SK-N-DZ (cell line): ENCODE measurements around the gene SPINK7. TPM values are rescaled to one million over a fixed set of nuclear protein-coding genes. Genes with fewer than 3 reads are reported as not detected.
"Not testable (repeated sequence)": the region's sequence is repeated elsewhere in the genome, so short reads cannot be mapped to it uniquely, and the experiment has no call there.

Source experiments
- DNase-seq: peaks from one replicate; pipeline ENCODE4 v3.0.0-alpha.2; 2015; ENCODE audit warnings: low spot score
- polyA plus RNA-seq, 2 experiments: library from polyadenylated mRNA; depleted of rRNA; stranded (reverse); fragments of >200 nt; gene quantifications; 2 replicates each; pipeline ENCODE4 v1.2.3, GENCODE V29; 2014

Gene SPINK7
- not detected in 2 replicates for polyA plus RNA-seq (2014; cell fraction: cytosol; rRNA removed)
- polyA plus RNA-seq (2014; cell fraction: nucleus; rRNA removed) = not detected in 2 replicates

DNA sequence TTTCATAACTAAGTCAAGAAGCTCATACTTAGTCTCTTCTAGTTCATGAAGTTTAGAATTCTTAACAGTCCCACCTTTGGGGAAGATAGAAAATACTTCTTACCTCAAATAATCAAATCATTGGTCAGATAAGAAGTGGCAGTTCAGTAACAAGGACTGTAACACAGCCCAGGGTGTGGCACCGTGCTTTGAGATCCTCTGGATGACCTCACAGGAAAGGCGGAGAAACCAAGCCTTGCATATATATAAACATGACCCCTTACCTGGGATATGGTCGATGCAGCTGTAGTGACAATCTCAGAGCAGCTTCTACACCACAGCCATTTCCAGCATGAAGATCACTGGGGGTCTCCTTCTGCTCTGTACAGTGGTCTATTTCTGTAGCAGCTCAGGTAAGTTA is at the start of gene SPINK7:
SPINK7 (plus strand) TSS at position 271 of the 400 bp plus-strand sequence; CDS start at position 332, 61 bp downstream.
- no peak for DNase-seq

DNA sequence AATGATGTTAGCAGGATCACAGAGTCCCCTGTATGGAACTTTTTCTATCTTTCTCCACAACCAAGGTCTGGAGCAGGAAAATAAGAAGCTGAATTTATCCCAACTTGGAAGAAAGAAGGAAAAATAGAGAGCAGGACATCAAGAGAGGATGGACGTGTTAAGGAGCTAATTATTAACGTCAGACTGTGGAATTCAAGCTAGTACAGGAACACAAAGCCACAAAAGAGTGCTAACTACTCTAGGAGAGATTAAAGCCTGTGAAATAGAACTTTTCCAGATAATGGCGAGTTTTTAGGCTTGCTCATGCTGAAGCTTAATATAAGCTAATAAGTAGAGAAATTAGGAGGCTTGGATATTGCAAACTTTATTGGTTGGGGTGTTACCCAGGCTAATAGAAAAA is 44.3 kb upstream of the SPINK7 start:
- DNase-seq = no peak

DNA sequence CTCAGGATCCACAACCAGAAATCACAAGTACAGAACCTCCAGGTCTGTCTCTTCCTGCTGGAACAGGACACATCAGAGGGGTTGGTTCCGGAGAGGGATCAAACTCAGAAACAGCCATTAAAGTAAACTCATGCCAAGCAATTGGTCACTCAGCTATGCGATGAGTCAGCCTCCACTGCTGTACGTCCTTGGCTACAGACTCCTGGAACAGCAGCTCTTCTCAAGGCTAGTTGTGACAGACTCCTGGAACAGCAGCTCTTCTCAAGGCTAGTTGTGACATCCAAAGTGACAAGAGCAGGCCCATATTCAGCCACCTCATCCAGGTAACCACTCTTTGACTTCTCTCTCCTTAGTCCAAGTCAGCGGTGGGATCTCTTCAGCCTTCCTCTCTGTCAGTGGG is 43.7 kb upstream of the SPINK7 start, which contains the start of gene SPINK13:
SPINK13 (plus strand) TSS at position 229 of the 400 bp plus-strand sequence. CDS start 1,279 bp downstream, outside the sequence.
- no peak for DNase-seq

DNA sequence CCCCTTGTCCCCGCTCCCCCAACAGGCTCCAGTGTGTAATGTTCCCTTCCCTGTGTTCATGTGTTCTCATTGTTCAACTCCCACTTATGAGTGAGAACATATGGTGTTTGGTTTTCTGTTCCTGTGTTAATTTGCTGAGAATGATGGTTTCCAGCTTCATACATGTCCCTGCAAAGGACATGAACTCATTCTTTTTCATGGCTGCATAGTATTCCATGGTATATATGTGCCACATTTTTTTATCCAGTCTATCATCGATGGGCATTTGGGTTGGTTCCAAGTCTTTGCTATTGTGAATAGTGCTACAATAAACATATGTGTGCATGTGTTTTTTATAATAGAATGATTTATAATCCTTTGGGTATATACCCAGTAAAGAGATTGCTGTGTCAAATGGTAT is 37.1 kb upstream of the SPINK7 start:
- DNase-seq = not testable (repeated sequence)

DNA sequence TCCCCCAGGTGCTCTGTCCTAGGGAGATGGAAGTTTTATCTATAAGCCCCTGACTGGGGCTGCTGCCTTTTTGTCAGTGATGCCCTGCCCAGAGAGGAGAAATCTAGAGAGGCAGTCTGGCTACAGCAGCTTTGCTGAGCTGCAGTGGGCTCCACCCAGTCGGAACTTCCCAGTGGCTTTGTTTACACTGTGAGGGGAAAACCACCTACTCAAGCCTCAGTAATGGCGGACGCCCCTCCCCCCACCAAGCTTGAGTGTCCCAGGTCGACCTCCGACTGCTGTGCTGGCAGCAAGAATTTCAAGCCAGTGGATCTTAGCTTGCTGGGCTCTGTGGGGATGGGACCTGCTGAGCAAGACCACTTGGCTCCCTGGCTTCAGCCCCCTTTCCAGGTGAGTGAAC is 31.3 kb upstream of the SPINK7 start:
- DNase-seq = not testable (repeated sequence)

DNA sequence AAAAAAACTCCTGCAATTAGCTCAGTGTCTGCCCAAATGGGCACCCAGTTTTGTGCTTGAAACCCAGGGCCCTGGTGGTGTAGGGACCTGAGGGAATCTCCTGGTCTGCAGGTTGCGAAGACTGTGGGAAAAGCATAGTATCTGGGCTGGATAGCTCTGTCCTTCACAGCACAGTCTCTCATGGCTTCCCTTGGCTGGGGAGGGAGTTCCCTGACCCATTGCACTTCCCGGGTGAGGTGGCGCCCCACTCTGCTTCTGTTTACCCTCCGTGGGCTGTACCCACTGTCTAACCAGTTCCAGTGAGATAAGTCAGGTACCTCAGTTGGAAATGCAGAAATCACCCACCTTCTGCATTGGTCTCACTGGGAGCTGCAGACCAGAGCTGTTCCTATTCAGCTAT is 30.9 kb upstream of the SPINK7 start:
- not testable (repeated sequence) for DNase-seq

DNA sequence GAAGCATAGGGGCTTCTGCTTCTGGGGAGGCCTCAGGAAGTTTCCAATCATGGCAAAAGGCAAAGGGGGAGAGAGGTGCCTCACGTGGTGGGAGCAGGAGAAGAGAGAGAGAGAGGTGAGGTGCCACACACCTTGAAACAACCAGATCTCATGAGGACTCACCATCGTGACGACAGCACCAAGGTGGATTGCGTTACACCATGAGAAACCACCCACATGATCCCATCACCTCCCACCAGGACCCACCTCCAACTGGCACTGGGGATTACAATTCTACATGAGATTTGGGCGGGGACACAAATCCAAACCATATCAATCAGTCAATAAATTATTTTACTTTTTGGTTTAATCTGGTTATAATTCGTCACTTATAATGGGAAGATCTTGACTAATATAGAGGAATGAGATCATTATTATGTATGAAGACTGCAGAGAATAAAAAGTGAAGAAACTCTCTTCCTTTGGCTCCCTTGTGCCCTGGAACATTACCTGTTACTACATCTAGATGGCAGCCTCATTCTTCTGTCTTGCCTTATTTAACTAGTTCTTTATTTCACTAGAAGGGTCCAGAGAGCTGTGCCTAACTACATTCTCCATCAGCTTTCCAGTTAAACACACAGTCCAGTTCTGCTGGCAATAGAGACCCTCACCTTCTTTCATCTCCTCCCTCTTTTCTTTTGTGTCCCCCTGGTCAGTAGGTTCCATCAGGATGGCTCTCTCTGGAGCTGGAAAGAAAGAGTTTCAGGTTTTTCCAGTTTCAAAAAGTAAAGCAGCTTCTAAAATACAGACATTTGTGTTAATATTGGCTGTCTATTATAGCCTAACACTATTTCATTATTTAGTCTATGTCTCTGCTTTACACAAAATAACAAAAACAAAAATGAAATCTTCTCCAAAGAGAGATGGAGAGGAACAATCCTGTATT is 21.7 kb upstream of the SPINK7 start:
- DNase-seq = peak; percentile 12

DNA sequence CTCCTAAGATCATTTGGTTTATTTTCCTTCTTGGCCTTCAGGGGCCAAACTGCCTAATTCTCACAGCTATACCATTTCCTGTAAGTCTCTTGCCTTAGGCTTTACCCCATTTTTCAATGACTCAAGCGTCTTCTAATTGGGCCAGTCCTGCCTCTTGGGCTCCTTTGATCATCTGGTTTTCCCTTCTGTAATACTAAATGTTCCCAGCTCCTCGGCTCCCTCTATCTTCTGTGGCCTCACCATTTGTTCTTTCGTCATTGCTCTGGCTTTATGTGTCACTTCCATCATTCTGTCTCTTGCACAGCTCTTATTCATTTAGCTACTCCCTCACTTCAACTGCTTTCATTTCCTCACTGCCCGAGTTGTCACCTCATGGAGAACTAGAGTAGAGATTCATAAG is 14.5 kb upstream of the SPINK7 start:
- DNase-seq = no peak

DNA sequence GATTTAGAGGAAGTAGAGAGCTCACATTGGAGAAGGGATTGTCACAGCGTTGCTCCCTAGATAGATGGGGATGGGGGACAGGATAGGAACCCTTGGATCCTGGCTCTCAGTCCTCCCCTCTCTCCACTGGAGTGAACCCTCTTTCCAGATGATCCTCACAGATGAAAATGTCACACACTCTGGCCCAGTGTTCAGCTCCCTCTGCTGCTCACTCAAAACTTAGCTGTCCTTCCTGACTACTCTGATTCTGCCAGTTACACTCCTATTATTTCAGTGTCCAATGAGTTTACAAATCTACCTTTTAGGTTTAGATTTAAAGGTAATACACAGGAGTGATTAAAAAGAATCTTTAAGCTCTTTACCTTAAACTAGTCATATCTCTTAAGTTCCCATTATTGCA is 5.8 kb upstream of the SPINK7 start:
- DNase-seq = no peak

DNA sequence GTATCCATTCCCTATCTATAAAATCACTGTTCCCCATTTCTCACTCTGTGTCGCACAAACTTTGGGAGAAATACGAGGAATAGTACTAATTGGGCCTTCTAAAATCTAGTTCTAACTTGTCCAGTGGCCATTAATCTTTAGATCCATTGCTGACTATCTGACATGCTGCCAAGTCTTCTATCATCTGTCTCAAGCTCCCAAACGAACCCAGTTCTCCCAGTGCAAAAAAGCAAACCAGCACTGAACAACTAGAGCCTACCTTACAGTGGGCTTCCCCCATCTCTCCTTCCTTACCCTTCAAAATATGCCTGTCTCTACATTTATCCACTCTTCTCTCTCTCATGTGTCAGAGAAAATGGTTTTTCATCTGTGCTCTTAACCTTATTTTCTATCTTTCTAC is 3.2 kb upstream of the SPINK7 start:
- DNase-seq = no peak

DNA sequence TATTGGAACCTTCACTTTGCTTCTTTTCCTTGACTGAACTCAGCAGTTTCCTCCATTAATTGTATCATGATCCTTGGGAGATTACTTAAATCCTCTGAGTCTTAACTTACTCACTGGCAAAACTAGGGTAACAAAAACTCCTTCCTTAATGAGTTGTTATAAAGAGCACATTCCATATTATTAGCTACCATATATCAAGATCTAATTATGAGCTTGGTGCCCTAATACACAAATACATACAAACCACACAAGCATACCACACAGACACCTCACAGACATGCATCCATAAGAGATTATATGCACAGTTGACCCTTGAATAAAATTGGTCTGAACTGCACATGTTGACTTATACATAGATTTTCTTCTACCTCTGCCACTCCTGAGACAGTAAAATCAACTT is 2.5 kb upstream of the SPINK7 start:
- no peak for DNase-seq

DNA sequence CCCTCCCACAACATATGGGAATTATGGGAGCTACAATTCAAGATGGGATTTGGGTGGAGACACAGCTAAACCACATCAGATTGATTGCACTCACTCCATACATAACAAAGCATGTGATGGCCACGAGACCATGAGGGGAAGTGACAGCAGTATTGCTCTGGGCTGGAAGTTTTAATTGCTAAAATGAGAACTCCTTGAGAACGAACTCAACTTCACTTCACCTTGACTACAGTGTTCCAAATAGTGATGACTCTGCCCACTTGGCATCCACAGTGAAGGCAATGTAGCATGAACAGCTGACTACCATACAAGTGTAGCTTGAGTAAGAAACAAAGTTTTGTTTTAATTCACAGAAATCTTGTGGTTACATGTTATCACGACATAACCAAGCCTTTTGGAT is 739 bp upstream of the SPINK7 start:
- DNase-seq = no peak

DNA sequence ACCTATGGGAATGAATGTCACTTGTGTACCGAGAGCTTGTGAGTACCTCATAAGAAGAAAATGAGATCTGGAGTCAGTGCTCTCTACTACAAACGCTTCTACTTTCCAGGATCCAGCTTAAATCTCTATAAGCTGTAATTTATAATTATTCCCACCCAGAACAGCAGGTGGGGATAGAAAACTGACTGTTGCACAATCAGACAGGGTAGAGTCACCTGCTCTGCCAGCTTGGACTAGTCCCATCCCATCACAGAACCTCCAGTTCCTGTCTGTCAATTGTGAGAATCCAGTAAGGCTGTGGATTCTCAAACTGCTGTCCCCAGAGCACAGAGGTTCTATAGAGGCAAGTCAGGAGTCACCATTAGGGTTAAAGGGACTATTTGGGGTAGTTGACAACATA is 2.0 kb downstream of the SPINK7 start:
- no peak for DNase-seq

DNA sequence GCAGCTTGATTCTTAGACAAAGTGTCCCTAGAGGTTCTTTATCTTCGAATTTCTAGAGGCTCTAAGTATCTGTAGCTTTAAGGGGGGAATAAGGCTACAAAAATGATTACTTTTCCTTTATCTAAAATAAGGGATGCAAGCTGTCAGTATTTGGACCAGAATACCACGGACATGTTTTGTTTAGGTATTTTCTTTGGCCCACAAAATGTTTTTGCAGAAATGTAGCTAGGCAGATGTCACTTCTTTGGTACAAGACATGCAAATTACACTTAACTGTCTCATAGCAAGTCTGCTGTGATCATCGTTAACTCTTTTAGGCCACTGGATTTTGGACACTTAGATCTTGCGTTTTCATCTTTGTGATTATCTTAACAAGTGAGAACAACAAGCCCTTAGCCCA is 2.5 kb downstream of the SPINK7 start:
- no peak for DNase-seq

DNA sequence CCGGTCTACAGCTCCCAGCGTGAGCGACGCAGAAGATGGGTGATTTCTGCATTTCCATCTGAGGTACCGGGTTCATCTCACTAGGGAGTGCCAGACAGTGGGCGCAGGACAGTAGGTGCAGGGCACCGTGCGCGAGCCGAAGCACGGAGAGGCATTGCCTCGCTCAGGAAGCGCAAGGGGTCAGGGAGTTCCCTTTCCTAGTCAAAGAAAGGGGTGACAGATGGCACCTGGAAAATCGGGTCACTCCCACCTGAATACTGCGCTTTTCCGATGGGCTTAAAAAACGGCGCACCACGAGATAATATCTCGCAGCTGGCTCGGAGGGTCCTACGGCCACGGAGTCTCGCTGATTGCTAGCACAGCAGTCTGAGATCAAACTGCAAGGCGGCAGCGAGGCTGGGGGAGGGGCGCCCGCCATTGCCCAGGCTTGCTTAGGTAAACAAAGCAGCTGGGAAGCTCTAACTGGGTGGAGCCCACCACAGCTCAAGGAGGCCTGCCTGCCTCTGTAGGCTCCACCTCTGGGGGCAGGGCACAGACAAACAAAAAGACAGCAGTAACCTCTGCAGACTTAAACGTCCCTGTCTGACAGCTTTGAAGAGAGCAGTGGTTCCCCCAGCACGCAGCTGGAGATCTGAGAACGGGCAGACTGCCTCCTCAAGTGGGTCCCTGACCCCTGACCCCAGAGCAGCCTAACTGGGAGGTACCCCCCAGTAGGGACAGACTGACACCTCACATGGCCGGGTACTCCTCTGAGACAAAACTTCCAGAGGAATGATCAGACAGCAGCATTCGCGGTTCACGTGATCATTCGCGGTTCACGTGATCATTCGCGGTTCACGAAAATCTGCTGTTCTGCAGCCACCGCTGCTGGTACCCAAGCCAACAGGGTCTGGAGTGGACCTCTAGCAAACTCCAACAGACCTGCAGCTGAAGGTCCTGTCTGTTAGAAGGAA is 8.1 kb downstream of the SPINK7 start:
- peak; percentile 59 for DNase-seq

DNA sequence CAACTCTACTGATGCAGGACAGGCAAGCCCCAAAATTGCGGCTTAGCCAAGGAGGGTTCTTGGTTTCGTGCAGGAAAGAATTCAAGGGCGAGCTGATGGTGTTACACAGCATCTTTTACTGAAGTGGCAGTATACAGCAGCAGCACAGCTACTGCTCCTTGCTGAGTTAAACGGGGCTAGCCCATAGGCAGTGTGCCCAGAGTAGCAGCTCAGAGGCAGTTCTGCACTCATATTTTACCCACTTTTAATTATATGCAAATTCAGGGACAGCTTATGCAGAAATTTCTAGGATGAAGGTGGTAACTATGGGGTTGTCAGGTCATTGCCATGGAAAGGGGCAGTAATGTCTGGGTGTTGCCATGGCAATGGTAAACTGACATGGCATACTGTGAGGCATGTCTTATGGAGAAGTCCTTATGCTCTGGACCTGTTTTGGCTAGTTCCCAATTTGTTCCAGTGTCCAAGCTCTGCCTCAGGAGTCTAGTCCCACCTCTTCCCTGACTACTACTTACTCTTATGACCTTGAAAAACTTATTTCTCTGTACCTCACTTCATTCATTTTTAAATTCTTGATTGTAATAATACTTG is 21.1 kb downstream of the SPINK7 start:
- no peak for DNase-seq

DNA sequence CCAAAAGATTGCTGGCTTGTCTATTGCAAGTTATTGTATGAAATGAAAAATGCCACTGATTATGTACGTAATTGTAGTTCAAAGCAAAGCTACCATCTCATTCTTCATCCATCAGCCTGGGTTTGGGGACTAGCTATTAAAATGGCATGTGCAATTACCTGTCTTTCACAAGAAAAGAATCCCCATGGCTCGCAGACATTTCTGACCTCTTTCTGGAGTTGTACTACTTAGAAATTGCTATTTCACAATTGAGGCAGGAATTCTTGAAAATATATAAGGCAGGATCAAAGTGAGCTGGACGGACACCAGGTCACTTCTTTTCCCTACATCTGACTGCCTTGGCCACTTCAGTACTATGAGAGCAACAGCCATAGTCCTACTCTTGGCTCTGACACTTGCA is 23.0 kb downstream of the SPINK7 start, which contains the start of gene SPINK9:
SPINK9 (plus strand) TSS at position 301 of the 400 bp plus-strand sequence; CDS start at position 356, 55 bp downstream.
- no peak for DNase-seq

DNA sequence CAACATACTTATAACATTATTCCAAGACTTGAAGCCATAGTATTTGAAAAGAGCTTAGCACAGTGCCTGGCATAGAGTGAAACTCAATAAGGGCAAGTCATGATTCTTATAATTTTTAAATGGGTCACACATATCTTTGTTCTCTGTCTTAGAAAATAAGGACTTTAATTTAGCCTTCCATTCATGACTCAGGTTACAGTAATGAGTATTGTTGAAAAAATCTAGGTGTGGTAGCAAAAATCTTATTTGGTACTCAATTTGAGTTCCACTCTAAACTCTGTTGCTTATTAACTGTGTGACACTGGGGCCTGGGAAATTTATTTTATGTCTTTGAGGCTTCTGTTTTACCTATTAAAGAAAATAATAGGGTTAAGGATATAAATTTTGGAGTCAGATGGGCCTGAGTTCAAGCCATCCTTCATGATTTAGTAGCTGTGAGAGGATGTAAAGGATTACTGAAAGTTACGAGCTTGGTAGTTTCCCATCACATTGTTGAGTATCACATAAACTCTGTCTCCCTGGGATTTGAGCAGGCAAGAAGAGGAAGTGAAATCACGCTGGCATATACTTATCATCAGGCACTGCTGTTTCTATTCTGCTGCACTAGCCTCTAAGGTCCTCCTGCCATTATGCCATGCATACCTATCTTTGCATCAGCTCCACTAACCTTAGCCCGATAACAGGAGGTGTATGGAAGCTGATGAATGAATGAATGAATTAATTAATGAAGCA is 24.6 kb downstream of the SPINK7 start:
- no peak for DNase-seq

DNA sequence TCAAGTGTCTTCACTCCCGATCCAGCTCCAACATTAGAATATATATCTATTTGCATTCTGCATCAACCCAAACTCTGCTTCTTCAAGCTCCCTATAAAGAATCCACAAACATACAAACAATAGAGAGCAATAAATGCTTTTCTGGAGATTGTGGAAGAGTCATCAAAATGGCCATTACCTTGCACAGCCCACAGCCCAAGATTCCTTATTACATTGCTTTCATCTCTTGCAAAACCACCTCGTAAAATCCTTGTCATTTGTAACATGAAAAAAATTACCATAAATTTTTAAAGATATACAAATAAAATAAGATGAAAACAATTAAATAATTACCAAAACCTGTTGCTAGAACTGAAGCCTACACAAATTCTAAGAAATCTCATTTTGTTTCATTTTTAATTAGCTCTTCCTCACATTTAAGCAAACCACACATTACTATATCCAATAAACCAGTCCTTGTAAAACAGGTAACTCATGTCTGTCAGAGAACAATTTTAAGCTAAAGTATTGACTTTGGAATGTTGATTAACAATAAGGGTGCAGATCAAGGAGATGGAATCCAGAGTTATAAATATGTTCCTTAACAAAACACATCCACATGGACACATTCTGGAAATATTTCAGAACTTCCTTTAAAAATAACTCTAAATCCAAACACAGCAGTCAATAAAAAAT is 30.3 kb downstream of the SPINK7 start:
- no peak for DNase-seq

DNA sequence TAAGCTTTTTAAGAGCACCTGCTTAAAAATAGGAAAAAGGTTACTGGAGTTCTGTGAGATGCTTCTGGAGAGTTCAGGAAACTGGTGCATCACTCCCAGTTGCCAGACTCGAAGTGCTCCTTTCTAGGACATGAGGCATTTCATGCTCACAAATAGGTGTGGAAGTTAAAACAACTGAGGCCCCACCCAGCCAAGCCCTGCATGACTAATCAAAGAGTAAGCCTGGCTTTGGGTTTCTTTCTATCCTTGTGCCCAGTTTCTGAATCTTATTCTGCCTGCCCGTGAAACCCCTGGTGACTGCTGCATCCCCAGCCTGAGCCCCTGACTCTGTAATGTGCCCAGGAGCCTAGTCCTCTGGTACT is 30.8 kb downstream of the SPINK7 start:
- DNase-seq = no peak
